Middle frontal gyrus (tissue), 1 donor: ENCODE measurements around the gene IFIT3.

Source experiments
- DNase-seq: peaks from one replicate; pipeline ENCODE4 v3.0.0-alpha.2; 2015; ENCODE audit warnings: low spot score; ENCODE audit errors: extremely low spot score

The IFIT3 gene

GRCh38 chr10:89389254-89389653 lies 61.5 kb downstream of the IFIT3 start:
- no peak for DNase-seq
